SK-N-SH treated with all-trans-retinoic acid at 6 μM for 48 hours (cell line): Measurements from ENCODE around the gene GPATCH1.

Experiments used
- ATAC-seq: fragments of 200-7000 bp; cut with Tn5 transposase; 3 replicates; pipeline ENCODE4 v1.9.1; 2020; ENCODE audit warnings: mild to moderate bottlenecking, moderate library complexity
- ARNTL ChIP-seq: fragments of 450-650 bp; formaldehyde crosslinking; IDR thresholded peaks from 2 replicates; pipeline ENCODE4 v1.5.0; 2020; ENCODE audit warnings: low read depth, mild to moderate bottlenecking, moderate library complexity, borderline replicate concordance
- BACH2 ChIP-seq: fragments of 250-450 bp; sonication (Bioruptor Pico); IDR thresholded peaks from 2 replicates; pipeline ENCODE4 v1.9.0; 2021; ENCODE audit warnings: mild to moderate bottlenecking, borderline replicate concordance
- CREB5 ChIP-seq: fragments of 250-450 bp; sonication (Bioruptor Pico); IDR thresholded peaks from 2 replicates; pipeline ENCODE4 v1.5.1; 2020; ENCODE audit warnings: low read depth, mild to moderate bottlenecking, moderate library complexity
- CSDC2 ChIP-seq: fragments of 250-450 bp; sonication (Bioruptor Pico); IDR thresholded peaks from 2 replicates; pipeline ENCODE4 v1.5.0; 2020; ENCODE audit warnings: mild to moderate bottlenecking, moderate library complexity
- GLIS3 ChIP-seq: fragments of 250-450 bp; sonication (Bioruptor Pico); IDR thresholded peaks from 2 replicates; pipeline ENCODE4 v1.5.0; 2020; ENCODE audit warnings: mild to moderate bottlenecking, moderate library complexity
- OSR1 ChIP-seq: fragments of 250-450 bp; sonication (Bioruptor Pico); IDR thresholded peaks from 2 replicates; pipeline ENCODE4 v1.8.0; 2022; ENCODE audit warnings: moderate library complexity, mild to moderate bottlenecking, inconsistent platforms
- POU6F1 ChIP-seq: fragments of 250-450 bp; sonication (Bioruptor Pico); IDR thresholded peaks from 2 replicates; pipeline ENCODE4 v1.8.0; 2021; ENCODE audit warnings: low read depth, mild to moderate bottlenecking, moderate library complexity, borderline replicate concordance
- PPARA ChIP-seq: fragments of 250-450 bp; sonication (Bioruptor Pico); IDR thresholded peaks from 2 replicates; pipeline ENCODE4 v1.5.0; 2020; ENCODE audit warnings: mild to moderate bottlenecking, borderline replicate concordance
- RARB ChIP-seq: fragments of 250-450 bp; sonication (Bioruptor Pico); IDR thresholded peaks from 2 replicates; pipeline ENCODE4 v1.8.0; 2021; ENCODE audit warnings: mild to moderate bottlenecking, moderate library complexity
- TCF4 ChIP-seq: fragments of 250-450 bp; sonication (Bioruptor Pico); IDR thresholded peaks from 2 replicates; pipeline ENCODE4 v1.8.0; 2021; ENCODE audit warnings: mild to moderate bottlenecking, moderate library complexity, borderline replicate concordance
- TOX ChIP-seq: fragments of 250-450 bp; sonication (Bioruptor Pico); IDR thresholded peaks from 2 replicates; pipeline ENCODE4 v1.8.0; 2021; ENCODE audit warnings: mild to moderate bottlenecking, moderate library complexity, borderline replicate concordance
- TSHZ2 ChIP-seq: fragments of 250-450 bp; sonication (Bioruptor Pico); IDR thresholded peaks from 2 replicates; pipeline ENCODE4 v1.5.0; 2020; ENCODE audit warnings: mild to moderate bottlenecking, moderate library complexity
- ZC3H10 ChIP-seq: fragments of 250-450 bp; sonication (Bioruptor Pico); IDR thresholded peaks from 2 replicates; pipeline ENCODE4 v1.5.1; 2021; ENCODE audit warnings: mild to moderate bottlenecking, moderate library complexity
- ZFP3 ChIP-seq: fragments of 250-450 bp; sonication (Bioruptor Pico); IDR thresholded peaks from 2 replicates; pipeline ENCODE4 v1.5.0; 2020; ENCODE audit warnings: mild to moderate bottlenecking, moderate library complexity
- ZFP30 ChIP-seq: fragments of 450-650 bp; formaldehyde crosslinking; IDR thresholded peaks from 2 replicates; pipeline ENCODE4 v1.5.0; 2022; ENCODE audit warnings: mild to moderate bottlenecking, moderate library complexity
- ZNF565 ChIP-seq: fragments of 450-650 bp; formaldehyde crosslinking; conservative IDR thresholded peaks from 2 replicates; pipeline ENCODE4 v1.5.0; 2020; ENCODE audit warnings: low read depth, mild to moderate bottlenecking, moderate library complexity
- ZNF8 ChIP-seq: fragments of 450-650 bp; formaldehyde crosslinking; IDR thresholded peaks from 2 replicates; pipeline ENCODE4 v1.5.0; 2020; ENCODE audit warnings: mild to moderate bottlenecking, moderate library complexity
- TF ChIP-seq, protein P1 (sequence below): fragments of 250-450 bp; sonication (Bioruptor Pico); IDR thresholded peaks from 2 replicates; pipeline ENCODE4 v1.8.0; 2020; ENCODE audit warnings: mild to moderate bottlenecking, moderate library complexity, borderline replicate concordance
- TF ChIP-seq, protein P2 (sequence below): fragments of 250-450 bp; sonication (Bioruptor Pico); IDR thresholded peaks from 2 replicates; pipeline ENCODE4 v1.5.1; 2021; ENCODE audit warnings: mild to moderate bottlenecking, moderate library complexity

Gene GPATCH1

GRCh38 chr19:33171222-33171795 lies 90.3 kb downstream of the GPATCH1 start:
- no peak for ATAC-seq
- TF ChIP-seq ZNF8, result no peak
- TF ChIP-seq BACH2 (CRISPR knock-in tag), result no peak
- TF ChIP-seq CREB5 (CRISPR knock-in tag), result no peak
- TF ChIP-seq ZNF565 (CRISPR knock-in tag), result no peak
- no peak for TF ChIP-seq OSR1 (CRISPR knock-in tag)
- no peak for TF ChIP-seq ZFP3 (CRISPR knock-in tag)
- TF ChIP-seq, protein P1, sequence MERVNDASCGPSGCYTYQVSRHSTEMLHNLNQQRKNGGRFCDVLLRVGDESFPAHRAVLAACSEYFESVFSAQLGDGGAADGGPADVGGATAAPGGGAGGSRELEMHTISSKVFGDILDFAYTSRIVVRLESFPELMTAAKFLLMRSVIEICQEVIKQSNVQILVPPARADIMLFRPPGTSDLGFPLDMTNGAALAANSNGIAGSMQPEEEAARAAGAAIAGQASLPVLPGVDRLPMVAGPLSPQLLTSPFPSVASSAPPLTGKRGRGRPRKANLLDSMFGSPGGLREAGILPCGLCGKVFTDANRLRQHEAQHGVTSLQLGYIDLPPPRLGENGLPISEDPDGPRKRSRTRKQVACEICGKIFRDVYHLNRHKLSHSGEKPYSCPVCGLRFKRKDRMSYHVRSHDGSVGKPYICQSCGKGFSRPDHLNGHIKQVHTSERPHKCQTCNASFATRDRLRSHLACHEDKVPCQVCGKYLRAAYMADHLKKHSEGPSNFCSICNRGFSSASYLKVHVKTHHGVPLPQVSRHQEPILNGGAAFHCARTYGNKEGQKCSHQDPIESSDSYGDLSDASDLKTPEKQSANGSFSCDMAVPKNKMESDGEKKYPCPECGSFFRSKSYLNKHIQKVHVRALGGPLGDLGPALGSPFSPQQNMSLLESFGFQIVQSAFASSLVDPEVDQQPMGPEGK (CRISPR knock-in tag), result no peak
- TF ChIP-seq ARNTL (CRISPR knock-in tag), result no peak
- no peak for TF ChIP-seq RARB (CRISPR knock-in tag)
- TF ChIP-seq ZFP30 (CRISPR knock-in tag), result no peak
- TF ChIP-seq TCF4 (CRISPR knock-in tag), result no peak
- TF ChIP-seq PPARA, result no peak

- no peak for TF ChIP-seq ZFP3 (CRISPR knock-in tag)
- peak; percentile 83 for TF ChIP-seq ZNF8
- TF ChIP-seq, all 23 proteins: peak for 1
- peak; percentile 22 for ATAC-seq
Observed at GRCh38 chr19:33171916-33172359, 91.0 kb downstream of the GPATCH1 start.

GRCh38 chr19:33174186-33174585 lies 93.2 kb downstream of the GPATCH1 start:
- no peak for TF ChIP-seq BACH2 (CRISPR knock-in tag)
- no peak for TF ChIP-seq TOX (CRISPR knock-in tag)
- TF ChIP-seq ZNF565 (CRISPR knock-in tag), result no peak
- no peak for TF ChIP-seq RARB (CRISPR knock-in tag)
- TF ChIP-seq TCF4 (CRISPR knock-in tag), result no peak
- no peak for TF ChIP-seq ZFP30 (CRISPR knock-in tag)
- no peak for TF ChIP-seq CSDC2 (CRISPR knock-in tag)
- TF ChIP-seq, protein P1 (CRISPR knock-in tag), result no peak
- no peak for TF ChIP-seq CREB5 (CRISPR knock-in tag)
- TF ChIP-seq, protein P2, sequence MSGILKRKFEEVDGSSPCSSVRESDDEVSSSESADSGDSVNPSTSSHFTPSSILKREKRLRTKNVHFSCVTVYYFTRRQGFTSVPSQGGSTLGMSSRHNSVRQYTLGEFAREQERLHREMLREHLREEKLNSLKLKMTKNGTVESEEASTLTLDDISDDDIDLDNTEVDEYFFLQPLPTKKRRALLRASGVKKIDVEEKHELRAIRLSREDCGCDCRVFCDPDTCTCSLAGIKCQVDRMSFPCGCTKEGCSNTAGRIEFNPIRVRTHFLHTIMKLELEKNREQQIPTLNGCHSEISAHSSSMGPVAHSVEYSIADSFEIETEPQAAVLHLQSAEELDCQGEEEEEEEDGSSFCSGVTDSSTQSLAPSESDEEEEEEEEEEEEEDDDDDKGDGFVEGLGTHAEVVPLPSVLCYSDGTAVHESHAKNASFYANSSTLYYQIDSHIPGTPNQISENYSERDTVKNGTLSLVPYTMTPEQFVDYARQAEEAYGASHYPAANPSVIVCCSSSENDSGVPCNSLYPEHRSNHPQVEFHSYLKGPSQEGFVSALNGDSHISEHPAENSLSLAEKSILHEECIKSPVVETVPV (CRISPR knock-in tag), result no peak
- no peak for TF ChIP-seq ARNTL (CRISPR knock-in tag)
- no peak for TF ChIP-seq OSR1 (CRISPR knock-in tag)
- no peak for TF ChIP-seq POU6F1
- TF ChIP-seq ZC3H10, result no peak
- TF ChIP-seq ZNF8, result no peak
- no peak for TF ChIP-seq TSHZ2 (CRISPR knock-in tag)
- no peak for TF ChIP-seq GLIS3
- no peak for TF ChIP-seq PPARA
- no peak for ATAC-seq
